Hepatocyte (in vitro differentiated cells): ENCODE data around the gene TMC1. TPM values are rescaled to one million over a fixed set of nuclear protein-coding genes. Genes with fewer than 3 reads are reported as not detected.
"Not testable (repeated sequence)": the region's sequence is repeated elsewhere in the genome, so short reads cannot be mapped to it uniquely, and the experiment has no call there.

Experiments used
- DNase-seq: peaks from one replicate; pipeline ENCODE4 v3.0.0-alpha.2; 2016; ENCODE audit warnings: low spot score
- H2AFZ ChIP-seq: fragments of 200-600 bp; sonication (generic); 2 replicates; pipeline ENCODE4 v1.6.0; 2016; ENCODE audit warnings: antibody characterized with exemption, mild to moderate bottlenecking
- H3K27ac ChIP-seq: fragments of 200-600 bp; sonication (generic); 2 replicates; pipeline ENCODE4 v1.5.1; 2016; ENCODE audit warnings: mild to moderate bottlenecking
- H3K27me3 ChIP-seq: fragments of 200-600 bp; sonication (generic); 2 replicates; pipeline ENCODE4 v1.6.1; 2016
- H3K36me3 ChIP-seq: fragments of 200-600 bp; sonication (generic); replicated peaks from 2 replicates; pipeline ENCODE4 v1.5.1; 2016; ENCODE audit warnings: low read depth; ENCODE audit not compliant: insufficient read depth
- H3K4me1 ChIP-seq: fragments of 200-600 bp; sonication (generic); 2 replicates; pipeline ENCODE4 v1.5.1; 2016; ENCODE audit warnings: mild to moderate bottlenecking, moderate library complexity; ENCODE audit not compliant: insufficient read depth
- H3K4me2 ChIP-seq: fragments of 200-600 bp; sonication (generic); 2 replicates; pipeline ENCODE4 v1.6.0; 2016
- H3K4me3 ChIP-seq: fragments of 200-600 bp; sonication (generic); 2 replicates; pipeline ENCODE4 v1.5.1; 2016; ENCODE audit warnings: mild to moderate bottlenecking
- H3K79me2 ChIP-seq: fragments of 200-600 bp; sonication (generic); 2 replicates; pipeline ENCODE4 v1.6.0; 2017; ENCODE audit warnings: mild to moderate bottlenecking
- H3K9me2 ChIP-seq: fragments of 200-600 bp; sonication (generic); replicated peaks from 2 replicates; pipeline ENCODE4 v1.6.0; 2017; ENCODE audit warnings: mild to moderate bottlenecking; ENCODE audit not compliant: insufficient read depth
- H3K9me3 ChIP-seq: fragments of 200-600 bp; sonication (generic); 2 replicates; pipeline ENCODE4 v1.5.1; 2016; ENCODE audit warnings: low read depth, mild to moderate bottlenecking
- H4K20me1 ChIP-seq: fragments of 200-600 bp; sonication (generic); 2 replicates; pipeline ENCODE4 v1.6.0; 2016; ENCODE audit warnings: mild to moderate bottlenecking; ENCODE audit not compliant: insufficient read depth, poor library complexity, severe bottlenecking
- CTCF ChIP-seq: fragments of 200-600 bp; sonication (generic); IDR thresholded peaks from 2 replicates; pipeline ENCODE4 v1.5.1; 2016; ENCODE audit warnings: antibody characterized with exemption, mild to moderate bottlenecking; ENCODE audit not compliant: poor library complexity
- EZH2 ChIP-seq: fragments of 200-600 bp; sonication (generic); IDR thresholded peaks from 2 replicates; pipeline ENCODE4 v1.6.1; 2016; ENCODE audit warnings: antibody characterized with exemption, mild to moderate bottlenecking, borderline replicate concordance
- EZH2phosphoT487 ChIP-seq: fragments of 200-600 bp; sonication (generic); IDR thresholded peaks from one replicate; pipeline ENCODE4 v1.6.1; 2018; ENCODE audit warnings: antibody characterized with exemption, mild to moderate bottlenecking, low read depth, moderate library complexity; ENCODE audit not compliant: unreplicated experiment, severe bottlenecking
- WGBS: methylation state at CpG from one replicate; pipeline ENCODE4 v1.1.6; 2016; ENCODE audit warnings: low lambda C conversion rate; ENCODE audit errors: missing lambda C conversion rate; 5-methylcytosine and 5-hydroxymethylcytosine counted together
- polyA plus RNA-seq: library from polyadenylated mRNA; unstranded; fragments of >200 nt; fragmentation: Nextera tagmentation; extraction: Ambion mirVana; gene quantifications from 2 replicates; pipeline ENCODE4 v1.2.1, GENCODE V29; 2016
- total RNA-seq: library from RNA; depleted of rRNA; stranded (reverse); fragments of >200 nt; gene quantifications from 2 replicates; pipeline ENCODE4 v1.2.3, GENCODE V29; 2014

The TMC1 gene
- 0.20 TPM in 1 of 2 replicates, not detected in the other for total RNA-seq
- polyA plus RNA-seq: 0.23 TPM in 1 of 2 replicates, not detected in the other

GRCh38 chr9:72521416-72521815 lies at the start of gene TMC1:
TSS of gene TMC1 (plus strand) at chr9:72521608. CDS start at chr9:72648649, 127,041 bp downstream.
- not testable (repeated sequence) for H3K9me2 ChIP-seq, H3K4me2 ChIP-seq, DNase-seq, H2AFZ ChIP-seq, H4K20me1 ChIP-seq, H3K27me3 ChIP-seq, H3K9me3 ChIP-seq, H3K36me3 ChIP-seq, H3K79me2 ChIP-seq, H3K4me3 ChIP-seq, H3K4me1 ChIP-seq, H3K27ac ChIP-seq
- WGBS: 98% methylated on average over 17 of the region's 17 CpGs

- H3K36me3 ChIP-seq: no peaks in the 10 kb centered on the region
- no peak overlapping the region for H3K4me3 ChIP-seq
- no peaks in the 10 kb centered on the region for H3K9me3 ChIP-seq
- H3K27me3 ChIP-seq: no peaks in the 10 kb centered on the region
- DNase-seq: no peak
- H3K79me2 ChIP-seq: no peaks in the 10 kb centered on the region
- H3K9me2 ChIP-seq: no peaks in the 10 kb centered on the region
- H3K27ac ChIP-seq: peak overlapping the region; percentile 89
- H3K4me2 ChIP-seq: peak overlapping the region; percentile 6
- no peaks in the 10 kb centered on the region for H4K20me1 ChIP-seq
- TF ChIP-seq EZH2phosphoT487 (no peak), CTCF (no peak), EZH2 (no peak)
- H3K4me1 ChIP-seq: peaks cover 34% of the 10 kb centered on the region
- no peak overlapping the region for H2AFZ ChIP-seq
- 82% methylated on average over 1 of the region's 1 CpG for WGBS
These were observed 47.7 kb upstream of the TMC1 start for GRCh38 chr9:72473474-72474261.

GRCh38 chr9:72474676-72475075 lies 46.7 kb upstream of the TMC1 start:
- no peak for DNase-seq
- H3K27me3 ChIP-seq: no peaks in the 10 kb centered on the region
- no peaks in the 10 kb centered on the region for H4K20me1 ChIP-seq
- H3K4me1 ChIP-seq: peaks cover 34% of the 10 kb centered on the region
- TF ChIP-seq EZH2: no peak
- no peak for TF ChIP-seq CTCF
- no peak for TF ChIP-seq EZH2phosphoT487
- no peak overlapping the region for H3K4me2 ChIP-seq
- H3K4me3 ChIP-seq: no peak overlapping the region
- no peak overlapping the region for H2AFZ ChIP-seq
- no peaks in the 10 kb centered on the region for H3K36me3 ChIP-seq
- 75% methylated on average over 2 of the region's 2 CpGs for WGBS
- H3K9me3 ChIP-seq: no peaks in the 10 kb centered on the region
- H3K79me2 ChIP-seq: no peaks in the 10 kb centered on the region
- peak overlapping the region; percentile 89 for H3K27ac ChIP-seq
- H3K9me2 ChIP-seq: no peaks in the 10 kb centered on the region

- no peak overlapping the region for H2AFZ ChIP-seq
- no peaks in the 10 kb centered on the region for H3K36me3 ChIP-seq
- H4K20me1 ChIP-seq: no peaks in the 10 kb centered on the region
- peaks cover 38% of the 10 kb centered on the region for H3K4me1 ChIP-seq
- no peaks in the 10 kb centered on the region for H3K9me2 ChIP-seq
- 68% methylated on average over 3 of the region's 3 CpGs for WGBS
- no peaks in the 10 kb centered on the region for H3K79me2 ChIP-seq
- no peaks in the 10 kb centered on the region for H3K27me3 ChIP-seq
- DNase-seq: peak; percentile 38
- no peaks in the 10 kb centered on the region for H3K9me3 ChIP-seq
- TF ChIP-seq EZH2 (no peak), CTCF (no peak), EZH2phosphoT487 (no peak)
- H3K4me3 ChIP-seq: no peak overlapping the region
- peak overlapping the region; percentile 75 for H3K27ac ChIP-seq
- H3K4me2 ChIP-seq: no peak overlapping the region
These were observed 45.3 kb upstream of the TMC1 start for GRCh38 chr9:72476100-72476499.
